Chondrocyte (in vitro differentiated cells): ENCODE results near the gene GRID2. TPM values are rescaled to one million over a fixed set of nuclear protein-coding genes. Genes with fewer than 3 reads are reported as not detected.

Source experiments
- DNase-seq: peaks from one replicate; pipeline ENCODE4 v3.0.0; 2021; ENCODE audit warnings: mixed read lengths, low spot score
- H3K27ac Mint-ChIP-seq: one replicate; pipeline ENCODE4 v1.8.0; 2021; ENCODE audit warnings: mild to moderate bottlenecking, moderate library complexity, mixed read lengths; ENCODE audit not compliant: unreplicated experiment
- H3K27me3 Mint-ChIP-seq: 2 replicates; pipeline ENCODE4 v1.8.0; 2021; ENCODE audit warnings: low read depth, mixed read lengths
- H3K36me3 Mint-ChIP-seq: 2 replicates; pipeline ENCODE4 v1.8.0; 2021; ENCODE audit warnings: low read depth, mixed read lengths
- H3K4me1 Mint-ChIP-seq: 2 replicates; pipeline ENCODE4 v1.8.0; 2021; ENCODE audit warnings: low read depth, mild to moderate bottlenecking, mixed read lengths
- H3K4me3 Mint-ChIP-seq: one replicate; pipeline ENCODE4 v1.8.0; 2021; ENCODE audit warnings: mild to moderate bottlenecking, moderate library complexity, mixed read lengths; ENCODE audit not compliant: unreplicated experiment
- H3K9me3 Mint-ChIP-seq: 2 replicates; pipeline ENCODE4 v1.8.0; 2021; ENCODE audit warnings: low read depth, mixed read lengths
- CTCF ChIP-seq: fragments of 200-600 bp; sonication (generic); IDR thresholded peaks from 2 replicates; pipeline ENCODE4 v1.5.0; 2021; ENCODE audit warnings: antibody characterized with exemption, mild to moderate bottlenecking, moderate library complexity
- total RNA-seq: library from RNA; stranded (reverse); gene quantifications from 3 replicates; pipeline ENCODE4 v1.2.1, GENCODE V29; 2021

Gene GRID2
- total RNA-seq, 1 donor from 2014 or later, result not detected

GRCh38 chr4:92279296-92279695 lies 24.5 kb upstream of the GRID2 start:
- TF ChIP-seq CTCF, result no peak
- Mint-ChIP-seq H3K4me1 (no peaks in the 10 kb centered on the region), H3K27ac (no peak overlapping the region), H3K4me3 (no peak overlapping the region), H3K27me3 (peaks cover 21% of the 10 kb centered on the region), H3K36me3 (no peaks in the 10 kb centered on the region), H3K9me3 (no peaks in the 10 kb centered on the region)
- DNase-seq, result no peak

GRCh38 chr4:92299152-92299551 lies 4.6 kb upstream of the GRID2 start:
- no peak for DNase-seq
- TF ChIP-seq CTCF, result peak; percentile 74
- H3K4me3 Mint-ChIP-seq, result no peak overlapping the region

GRCh38 chr4:92304121-92304520 lies 355 bp downstream of the GRID2 start:
- DNase-seq, result no peak
- Mint-ChIP-seq H3K4me3 (peak overlapping the region; percentile 25), H3K4me1 (peaks cover 23% of the 10 kb centered on the region), H3K9me3 (peaks cover 3% of the 10 kb centered on the region), H3K27ac (no peak overlapping the region), H3K27me3 (peaks cover 75% of the 10 kb centered on the region), H3K36me3 (no peaks in the 10 kb centered on the region)
- no peak for TF ChIP-seq CTCF

More at GRCh38 chr4:92299152-92299551, 4.6 kb upstream of the GRID2 start:
- no peaks in the 10 kb centered on the region for H3K36me3 Mint-ChIP-seq
- H3K27ac Mint-ChIP-seq, result no peak overlapping the region
- peaks cover 6% of the 10 kb centered on the region for H3K4me1 Mint-ChIP-seq
- peaks cover 6% of the 10 kb centered on the region for H3K9me3 Mint-ChIP-seq
- peaks cover 55% of the 10 kb centered on the region for H3K27me3 Mint-ChIP-seq

- TF ChIP-seq CTCF, result no peak
- Mint-ChIP-seq H3K4me1 (peaks cover 23% of the 10 kb centered on the region), H3K27me3 (peaks cover 71% of the 10 kb centered on the region), H3K27ac (no peak overlapping the region), H3K9me3 (peaks cover 3% of the 10 kb centered on the region), H3K4me3 (peak overlapping the region; percentile 68), H3K36me3 (no peaks in the 10 kb centered on the region)
- DNase-seq, result no peak
Measured at GRCh38 chr4:92304606-92305005, 840 bp downstream of the GRID2 start.

GRCh38 chr4:92305148-92305877 lies 1.5 kb downstream of the GRID2 start:
- Mint-ChIP-seq H3K4me1 (peaks cover 23% of the 10 kb centered on the region), H3K36me3 (no peaks in the 10 kb centered on the region), H3K9me3 (peaks cover 3% of the 10 kb centered on the region), H3K27ac (no peak overlapping the region), H3K27me3 (peaks cover 70% of the 10 kb centered on the region), H3K4me3 (peak overlapping the region; percentile 68)
- DNase-seq, result peak; percentile 92
- TF ChIP-seq CTCF, result peak; percentile 16
